Sigmoid colon (tissue), 4 donors: ENCODE measurements around the gene KIR2DL4.
"Not testable (repeated sequence)": the region's sequence is repeated elsewhere in the genome, so short reads cannot be mapped to it uniquely, and the experiment has no call there.

ENCODE experiments used
- EP300 ChIP-seq, 4 donors: sonication (generic); formaldehyde crosslinking; IDR thresholded peaks; one replicate each; pipeline ENCODE4 v1.6.1; 2017; ENCODE audit warnings: antibody characterized with exemption in 4 of 4
- POLR2A ChIP-seq, 2 donors: fragments of 450-650 bp; IDR thresholded peaks; one replicate each; pipeline ENCODE4 v1.6.1; 2016; ENCODE audit warnings: antibody characterized with exemption in 2 of 2, mild to moderate bottlenecking in 2 of 2, moderate library complexity in 2 of 2
- TF ChIP-seq, protein P1 (sequence below), 4 experiments: fragments of 450-650 bp in 3 of 4; fragments of 200-600 bp in 1 of 4; IDR thresholded peaks; one replicate each; pipeline ENCODE4 v1.5.1; 2016 to 2019; ENCODE audit warnings: antibody characterized with exemption in 4 of 4, mild to moderate bottlenecking in 3 of 4, moderate library complexity in 2 of 4

DNA sequence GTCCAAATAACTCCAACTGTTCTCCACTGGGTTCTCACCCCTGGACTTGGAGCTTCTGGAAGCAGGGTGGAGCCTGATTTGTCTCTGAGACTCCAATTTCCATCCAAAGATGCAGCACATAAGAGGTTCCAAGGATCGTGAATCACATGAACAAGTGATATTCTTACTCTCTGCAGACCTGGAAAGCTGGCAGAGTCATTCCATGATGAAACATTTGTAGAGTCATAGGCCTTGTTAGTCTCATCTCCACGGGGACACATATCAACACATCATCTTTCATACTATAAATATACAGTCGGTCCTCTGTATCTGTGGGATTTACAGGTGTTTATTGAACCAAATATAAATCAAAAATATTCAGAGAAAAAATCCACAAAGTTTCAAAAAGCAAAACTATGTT is 11.2 kb downstream of the KIR2DL4 start:
- TF ChIP-seq POLR2A, EP300 (IDR thresholded peaks at IDR 0.05): not testable (repeated sequence)
- TF ChIP-seq, protein P1, sequence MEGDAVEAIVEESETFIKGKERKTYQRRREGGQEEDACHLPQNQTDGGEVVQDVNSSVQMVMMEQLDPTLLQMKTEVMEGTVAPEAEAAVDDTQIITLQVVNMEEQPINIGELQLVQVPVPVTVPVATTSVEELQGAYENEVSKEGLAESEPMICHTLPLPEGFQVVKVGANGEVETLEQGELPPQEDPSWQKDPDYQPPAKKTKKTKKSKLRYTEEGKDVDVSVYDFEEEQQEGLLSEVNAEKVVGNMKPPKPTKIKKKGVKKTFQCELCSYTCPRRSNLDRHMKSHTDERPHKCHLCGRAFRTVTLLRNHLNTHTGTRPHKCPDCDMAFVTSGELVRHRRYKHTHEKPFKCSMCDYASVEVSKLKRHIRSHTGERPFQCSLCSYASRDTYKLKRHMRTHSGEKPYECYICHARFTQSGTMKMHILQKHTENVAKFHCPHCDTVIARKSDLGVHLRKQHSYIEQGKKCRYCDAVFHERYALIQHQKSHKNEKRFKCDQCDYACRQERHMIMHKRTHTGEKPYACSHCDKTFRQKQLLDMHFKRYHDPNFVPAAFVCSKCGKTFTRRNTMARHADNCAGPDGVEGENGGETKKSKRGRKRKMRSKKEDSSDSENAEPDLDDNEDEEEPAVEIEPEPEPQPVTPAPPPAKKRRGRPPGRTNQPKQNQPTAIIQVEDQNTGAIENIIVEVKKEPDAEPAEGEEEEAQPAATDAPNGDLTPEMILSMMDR (IDR thresholded peaks at IDR 0.05), result not testable (repeated sequence)
